Right lobe of liver (tissue), 6 donors: ENCODE data around the gene GRK1. TPM values are rescaled to one million over a fixed set of nuclear protein-coding genes. Genes with fewer than 3 reads are reported as not detected.

ENCODE experiments used
- ATAC-seq, 4 donors: fragments of 200-7000 bp; cut with Tn5 transposase; one replicate each; pipeline ENCODE4 v1.9.1; 2020; ENCODE audit warnings: mild to moderate bottlenecking in 4 of 4, moderate library complexity in 4 of 4
- DNase-seq, 3 donors: peaks; one replicate each; pipeline ENCODE4 v3.0.0-alpha.2; 2020
- H3K27ac ChIP-seq, 3 donors: fragments of 200-600 bp; one replicate each; pipeline ENCODE4 v1.8.0; 2022
- H3K27me3 ChIP-seq, 2 donors: fragments of 200-600 bp; one replicate each; pipeline ENCODE4 v1.8.0; 2022
- H3K36me3 ChIP-seq, 4 donors: fragments of 200-600 bp; sonication (generic) in 1 of 4; one replicate each; pipeline versions ENCODE4 v1.5.1 to v1.8.0; 2017 to 2022; ENCODE audit warnings: control low read depth in 1 of 4
- H3K4me1 ChIP-seq, 4 donors: fragments of 200-600 bp; sonication (generic) in 1 of 4; one replicate each; pipeline versions ENCODE4 v1.5.1 to v1.8.0; 2017 to 2022; ENCODE audit warnings: control low read depth in 1 of 4
- H3K4me3 ChIP-seq, 3 donors: fragments of 200-600 bp; one replicate each; pipeline ENCODE4 v1.8.0; 2022
- H3K9me3 ChIP-seq, 4 donors: fragments of 200-600 bp; sonication (generic) in 1 of 4; one replicate each; pipeline versions ENCODE4 v1.5.1 to v1.8.0; 2017 to 2022; ENCODE audit warnings: control low read depth in 1 of 4
- POLR2A ChIP-seq: fragments of 450-650 bp; IDR thresholded peaks from one replicate; pipeline ENCODE4 v1.6.1; 2017; ENCODE audit warnings: antibody characterized with exemption, mild to moderate bottlenecking
- WGBS: methylation state at CpG from one replicate; pipeline ENCODE4 v1.1.6; 2018; ENCODE audit warnings: low coverage, low lambda C conversion rate; ENCODE audit not compliant: insufficient coverage; ENCODE audit errors: missing lambda C conversion rate; 5-methylcytosine and 5-hydroxymethylcytosine counted together
- intact Hi-C, 2 donors: fragments of 100-400 bp; cut with DNase I; formaldehyde crosslinking; loops; one replicate each; pipeline versions ENCODE4 v1.11.2 to v1.14.1; 2022
- total RNA-seq, 6 experiments: library from RNA; depleted of rRNA in 2 of 6; stranded (reverse); fragments of >200 nt in 2 of 6; fragmentation: NEBNext Ultra II Directional in 3 of 6; extraction: Animal tissue kit (Norgen Biotek cat#: 25700) in 3 of 6; gene quantifications; one replicate each; pipeline versions ENCODE4 v1.1.0 to v1.2.4, GENCODE V29; 2016 to 2023
- TF ChIP-seq, protein P1 (sequence below), 4 donors: fragments of 200-600 bp in 3 of 4; fragments of 450-650 bp in 1 of 4; IDR thresholded peaks; one replicate each; pipeline versions ENCODE4 v1.5.1 to v1.8.0; 2016 to 2022; ENCODE audit warnings: antibody characterized with exemption in 4 of 4, mild to moderate bottlenecking in 2 of 4
- donor health status: DM: no; HTN: yes; CAD: no.
- donor health status: DM: no; HTN: no; CAD: no.
- donor health status: DM: no; HTN: no; CAD: no.
- donor health status: DM: no; HTN: yes; CAD: no.
- donor health status: DM: no; HTN: yes; CAD: no.

The GRK1 gene
- total RNA-seq, 6 experiments from 2014 or later, result not detected

DNA sequence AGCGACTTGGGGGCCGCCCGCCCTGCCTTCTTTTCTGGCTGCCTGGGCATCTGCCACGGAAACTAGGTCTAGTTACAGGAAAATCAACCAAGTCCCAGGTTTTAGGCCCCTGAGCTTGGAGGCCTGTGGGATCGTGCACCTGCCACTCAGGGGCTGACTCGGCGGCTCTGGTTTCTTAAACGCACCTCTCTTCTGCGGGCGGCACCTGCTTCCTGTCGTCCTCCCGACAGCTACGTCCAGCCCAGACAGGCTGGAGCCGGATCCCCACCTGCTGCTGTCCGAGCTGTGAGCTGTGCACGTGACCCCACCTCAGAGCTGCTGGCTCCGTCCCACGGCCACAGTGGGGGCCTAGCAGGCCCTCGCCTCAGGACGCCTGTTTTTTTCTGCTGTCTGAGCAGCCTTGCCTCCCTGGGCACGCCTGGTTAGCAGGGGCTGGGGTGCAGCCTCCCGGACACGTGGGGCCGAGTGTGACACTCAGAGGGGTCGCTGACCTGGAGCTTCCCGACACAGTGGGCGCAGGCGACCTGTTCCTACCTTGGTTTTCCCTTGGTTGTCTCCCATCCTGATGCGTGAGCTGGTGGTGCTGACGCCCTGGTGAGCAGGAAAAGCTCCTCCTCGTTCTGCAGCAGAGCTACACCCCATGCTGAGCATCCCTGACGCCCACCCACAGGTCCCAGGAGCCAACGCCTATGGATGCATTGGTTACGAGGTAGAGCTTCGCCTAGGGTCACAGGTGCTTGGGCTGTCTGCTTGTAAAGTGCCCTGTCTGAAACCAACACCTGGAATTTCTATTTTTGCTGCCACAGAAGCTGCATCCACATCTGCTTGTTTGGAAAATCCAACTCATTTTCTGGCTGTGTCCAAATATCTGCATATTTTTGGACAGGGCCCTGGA is 109.5 kb downstream of the GRK1 start:
- ATAC-seq (peak in 1 of 4 donors; percentile 10), DNase-seq (peak in 1 of 3 donors; percentile 40)
- 82% methylated on average over 3 of the region's 35 CpGs for WGBS
- H3K4me1 ChIP-seq, result no peaks in the 10 kb centered on the region
- no peak for TF ChIP-seq POLR2A
- TF ChIP-seq, protein P1, sequence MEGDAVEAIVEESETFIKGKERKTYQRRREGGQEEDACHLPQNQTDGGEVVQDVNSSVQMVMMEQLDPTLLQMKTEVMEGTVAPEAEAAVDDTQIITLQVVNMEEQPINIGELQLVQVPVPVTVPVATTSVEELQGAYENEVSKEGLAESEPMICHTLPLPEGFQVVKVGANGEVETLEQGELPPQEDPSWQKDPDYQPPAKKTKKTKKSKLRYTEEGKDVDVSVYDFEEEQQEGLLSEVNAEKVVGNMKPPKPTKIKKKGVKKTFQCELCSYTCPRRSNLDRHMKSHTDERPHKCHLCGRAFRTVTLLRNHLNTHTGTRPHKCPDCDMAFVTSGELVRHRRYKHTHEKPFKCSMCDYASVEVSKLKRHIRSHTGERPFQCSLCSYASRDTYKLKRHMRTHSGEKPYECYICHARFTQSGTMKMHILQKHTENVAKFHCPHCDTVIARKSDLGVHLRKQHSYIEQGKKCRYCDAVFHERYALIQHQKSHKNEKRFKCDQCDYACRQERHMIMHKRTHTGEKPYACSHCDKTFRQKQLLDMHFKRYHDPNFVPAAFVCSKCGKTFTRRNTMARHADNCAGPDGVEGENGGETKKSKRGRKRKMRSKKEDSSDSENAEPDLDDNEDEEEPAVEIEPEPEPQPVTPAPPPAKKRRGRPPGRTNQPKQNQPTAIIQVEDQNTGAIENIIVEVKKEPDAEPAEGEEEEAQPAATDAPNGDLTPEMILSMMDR (IDR thresholded peaks at IDR 0.05), result no peak
- H3K27ac ChIP-seq, result no peak overlapping the region
- intact Hi-C loops, result no loop called here
- H3K4me3 ChIP-seq, result no peak overlapping the region
- H3K36me3 ChIP-seq, result no peaks in the 10 kb centered on the region
- H3K9me3 ChIP-seq, result no peaks in the 10 kb centered on the region
- no peaks in the 10 kb centered on the region for H3K27me3 ChIP-seq

DNA sequence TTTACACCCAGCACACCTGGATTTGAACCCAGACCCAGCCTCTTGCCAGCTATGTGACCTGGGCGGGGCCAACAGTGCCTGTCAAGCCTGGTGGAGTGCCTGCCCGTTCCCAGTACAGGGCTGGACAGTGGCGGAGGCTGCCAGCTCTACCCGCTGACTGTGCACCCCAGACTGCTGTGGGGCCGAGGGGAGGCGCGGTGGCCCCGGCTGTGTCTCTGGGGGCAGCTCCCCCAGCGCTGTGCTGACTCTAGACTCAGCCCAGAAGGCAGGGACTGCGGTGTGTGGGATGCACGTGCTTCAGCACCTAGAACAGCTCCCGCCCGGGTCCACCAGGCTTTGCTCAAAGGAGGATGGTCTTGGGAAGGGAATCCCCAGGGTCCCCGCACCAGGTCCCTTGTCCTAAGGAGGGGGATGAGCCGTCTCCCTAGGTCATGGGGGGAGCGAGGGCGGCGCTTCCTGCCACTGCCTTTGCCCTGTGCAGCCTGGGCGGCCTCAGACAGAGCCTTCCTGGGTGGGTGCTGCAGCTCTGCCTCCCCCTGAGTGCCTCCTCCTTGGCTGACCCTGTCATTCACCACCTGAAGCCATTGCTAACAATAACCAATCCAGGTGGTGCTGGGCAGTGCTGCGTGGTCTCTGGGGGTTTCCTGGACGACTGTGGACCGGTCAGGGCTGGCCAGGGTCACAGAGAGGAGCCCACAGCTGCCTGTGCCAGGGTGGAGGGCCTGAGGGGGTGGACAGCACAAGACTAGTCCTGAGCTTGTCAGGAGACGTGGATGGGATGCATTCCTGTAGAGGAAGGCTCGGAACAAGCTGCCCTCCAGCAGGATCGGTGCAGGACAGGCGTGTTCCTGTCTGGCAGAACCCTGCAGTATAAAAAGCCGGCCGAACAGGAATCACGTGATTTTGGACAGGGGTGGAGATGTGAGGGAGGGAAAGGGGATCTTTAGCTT is 110.6 kb downstream of the GRK1 start:
- Histone ChIP-seq H3K27me3 (no peaks in the 10 kb centered on the region), H3K9me3 (no peaks in the 10 kb centered on the region), H3K27ac (no peak overlapping the region), H3K36me3 (no peaks in the 10 kb centered on the region), H3K4me1 (no peaks in the 10 kb centered on the region), H3K4me3 (no peak overlapping the region)
- WGBS, result 67% methylated on average over 8 of the region's 29 CpGs
- intact Hi-C loops, result no loop called here
- TF ChIP-seq POLR2A, result no peak
- TF ChIP-seq, protein P1 (IDR thresholded peaks at IDR 0.05), result no peak
- peak in 3 of 4 donors; percentile 17 to 49 (median 19) for ATAC-seq
- DNase-seq, result peak in 1 of 3 donors; percentile 37

DNA sequence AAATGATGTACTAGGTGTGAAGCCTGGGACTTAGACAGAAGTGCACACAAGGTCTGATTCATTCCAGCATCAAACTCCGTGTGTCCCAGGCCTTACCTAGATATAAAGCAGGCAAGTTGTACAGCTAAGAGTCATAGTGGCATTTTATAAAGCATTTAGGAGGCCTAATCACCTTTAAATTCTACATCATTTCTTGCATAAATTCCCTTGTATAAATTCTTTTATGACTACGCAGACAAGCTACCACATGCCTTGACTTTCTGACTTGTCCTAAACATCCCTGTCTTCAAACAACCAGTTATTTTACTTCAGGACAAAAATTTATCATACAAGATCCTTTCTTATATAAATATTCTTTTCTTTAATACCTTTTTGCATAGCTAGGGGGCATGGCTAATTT is 114.6 kb downstream of the GRK1 start:
- DNase-seq, result no peak
- H3K27ac ChIP-seq, result no peak overlapping the region
- no peaks in the 10 kb centered on the region for H3K36me3 ChIP-seq
- H3K4me3 ChIP-seq, result no peak overlapping the region
- no peak for ATAC-seq
- intact Hi-C loops, result no loop called here
- H3K4me1 ChIP-seq, result no peaks in the 10 kb centered on the region
- H3K27me3 ChIP-seq, result no peaks in the 10 kb centered on the region
- no peaks in the 10 kb centered on the region for H3K9me3 ChIP-seq
- WGBS, result 70% methylated on average over 2 of the region's 2 CpGs
- TF ChIP-seq POLR2A, result no peak
- TF ChIP-seq, protein P1 (IDR thresholded peaks at IDR 0.05), result no peak

DNA sequence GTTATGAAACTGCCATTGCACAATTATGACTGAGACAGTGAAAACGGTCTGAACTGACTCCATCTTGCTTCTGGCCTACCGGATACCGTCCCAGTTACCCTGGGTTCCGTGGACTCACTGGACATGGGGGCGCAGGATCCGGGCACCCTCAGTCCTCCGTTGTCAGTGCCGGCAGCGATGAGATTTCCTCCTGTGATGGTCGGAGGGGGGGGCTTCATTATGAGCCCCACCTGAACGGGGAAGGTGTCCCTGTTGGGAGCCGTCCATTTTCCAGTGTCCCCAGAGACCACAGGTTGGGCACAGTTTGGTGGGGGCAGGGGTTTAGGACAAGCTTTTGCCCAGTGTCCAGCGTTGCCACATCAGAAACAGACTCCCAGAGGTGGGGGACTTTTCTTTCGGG is 115.5 kb downstream of the GRK1 start:
- intact Hi-C loops, result no loop called here
- TF ChIP-seq POLR2A, result no peak
- TF ChIP-seq, protein P1 (IDR thresholded peaks at IDR 0.05), result no peak
- H3K36me3 ChIP-seq, result no peaks in the 10 kb centered on the region
- H3K27me3 ChIP-seq, result no peaks in the 10 kb centered on the region
- H3K4me1 ChIP-seq, result no peaks in the 10 kb centered on the region
- no peak overlapping the region for H3K4me3 ChIP-seq
- ATAC-seq (no peak), DNase-seq (peak in 1 of 3 donors; percentile 36)
- no peak overlapping the region for H3K27ac ChIP-seq
- no peaks in the 10 kb centered on the region for H3K9me3 ChIP-seq
- 59% methylated on average over 7 of the region's 14 CpGs for WGBS
